GM12878 (cell line): Measurements from ENCODE around the gene MRPS27.

ENCODE experiments used
- BMI1 ChIP-seq: fragments of 450-650 bp; IDR thresholded peaks from 2 replicates; pipeline ENCODE4 v1.6.1; 2016; ENCODE audit warnings: mild to moderate bottlenecking, moderate library complexity, borderline replicate concordance
- CREM ChIP-seq: IDR thresholded peaks from 2 replicates; pipeline ENCODE4 v1.6.1; 2014; ENCODE audit warnings: antibody characterized with exemption, low read depth
- CTCF ChIP-seq, 3 experiments: IDR thresholded peaks in 2 of 3; conservative IDR thresholded peaks in 1 of 3; 2 replicates each; pipeline ENCODE4 v1.5.1; 2011; ENCODE audit warnings: low read depth in 3 of 3, low read length in 3 of 3, mild to moderate bottlenecking in 3 of 3, control low read depth in 2 of 3, moderate library complexity in 2 of 3, inconsistent platforms in 1 of 3, mixed read lengths in 1 of 3; ENCODE audit not compliant: control insufficient read depth in 2 of 3, insufficient read depth in 1 of 3; ENCODE audit errors: extremely low read depth in 1 of 3
- EP300 ChIP-seq, 2 experiments: fragments of 150-350 bp in 1 of 2; IDR thresholded peaks; 2 replicates each; pipeline ENCODE4 v1.6.1; 2011 to 2012; ENCODE audit warnings: low read depth in 2 of 2, low read length in 2 of 2, borderline replicate concordance in 1 of 2, improper control_type of control experiment in 1 of 2, inconsistent platforms in 1 of 2; ENCODE audit not compliant: control insufficient read depth in 1 of 2
- EZH2 ChIP-seq: IDR thresholded peaks from 2 replicates; pipeline ENCODE4 v1.6.1; 2012; ENCODE audit warnings: low read depth, mild to moderate bottlenecking, control low read depth, inconsistent platforms, low read length, borderline replicate concordance; ENCODE audit not compliant: control insufficient read depth
- SKIL ChIP-seq: fragments of 450-650 bp; IDR thresholded peaks from 2 replicates; pipeline ENCODE4 v1.6.1; 2017; ENCODE audit warnings: mild to moderate bottlenecking, low read depth, inconsistent platforms; ENCODE audit not compliant: poor library complexity, severe bottlenecking
- SP1 ChIP-seq: IDR thresholded peaks from one replicate; pipeline ENCODE4 v1.6.1; 2011; ENCODE audit warnings: low read depth, low read length
- ZNF24 ChIP-seq: fragments of 450-650 bp; IDR thresholded peaks from 2 replicates; pipeline ENCODE4 v1.6.1; 2017; ENCODE audit warnings: antibody characterized with exemption, mild to moderate bottlenecking

DNA sequence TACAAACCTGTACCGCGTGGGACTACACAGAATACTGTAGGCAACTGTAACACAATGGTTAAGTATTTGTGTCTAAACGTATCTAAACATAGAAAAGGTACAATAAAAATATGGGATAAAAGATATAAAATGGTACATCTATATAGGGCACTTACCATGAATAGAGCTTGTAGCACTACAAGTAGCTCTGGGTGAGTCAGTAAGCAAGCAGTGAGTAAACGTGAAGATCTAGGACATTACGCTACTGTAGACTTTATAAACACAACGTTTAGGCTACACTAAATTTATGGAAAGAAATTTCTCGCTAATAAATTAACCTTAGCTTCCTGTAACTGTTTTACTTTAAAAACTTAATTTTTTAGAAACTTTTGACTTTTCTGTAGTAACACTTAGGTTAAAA is 46.5 kb downstream of the MRPS27 start:
- TF ChIP-seq SKIL = no peak
- TF ChIP-seq ZNF24 = no peak
- no peak for TF ChIP-seq EP300 (IDR thresholded peaks at IDR 0.05; ENCODE audit: borderline replicate concordance in 1 of 2, control insufficient read depth in 1 of 2, low read depth in 2 of 2, low read length in 2 of 2)
- TF ChIP-seq CTCF (IDR thresholded peaks at IDR 0.05 in 2 of 3, conservative IDR thresholded peaks at IDR 0.05 in 1 of 3; ENCODE audit: control insufficient read depth in 2 of 3, extremely low read depth in 1 of 3, insufficient read depth in 1 of 3, low read depth in 3 of 3, low read length in 3 of 3) = no peak
- TF ChIP-seq CREM = no peak
- no peak for TF ChIP-seq BMI1
- no peak for TF ChIP-seq EZH2
- no peak for TF ChIP-seq SP1
